ENCODE results near the gene GPD1L.

GPD1L gene

DNA sequence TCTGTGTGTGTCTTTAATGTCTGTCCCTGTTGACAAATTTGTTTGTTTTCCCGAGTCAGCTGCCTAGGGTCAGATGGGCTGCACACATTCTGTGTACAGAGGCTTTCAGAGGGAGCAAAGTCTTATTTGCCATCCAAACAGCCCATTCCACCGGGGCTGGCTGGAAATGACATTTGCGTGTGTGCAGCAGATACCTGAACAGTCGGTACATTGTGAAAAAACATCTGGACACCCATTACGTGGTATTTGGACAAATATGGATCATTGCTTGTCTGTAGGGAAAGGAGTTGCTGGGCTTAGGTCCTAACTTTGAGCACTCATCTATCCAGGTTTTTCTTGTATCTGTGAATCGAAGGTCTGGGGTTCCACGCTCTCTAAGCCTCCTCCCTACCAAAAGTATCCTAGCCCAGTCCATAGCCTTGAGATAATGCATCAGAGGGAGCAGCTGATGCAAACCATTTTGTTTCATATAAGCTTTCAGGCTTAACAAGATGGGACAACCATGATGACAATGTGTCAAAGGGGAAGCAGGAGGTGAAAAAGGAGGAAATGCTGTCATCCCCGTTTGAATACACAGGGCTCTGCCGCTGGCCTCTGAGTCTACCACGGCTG, 109.9 kb downstream of the GPD1L start:
- Mint-ChIP-seq H3K4me3 (no peak overlapping the region), H3K27ac (no peak overlapping the region), H3K4me1 (peaks cover 17% of the 10 kb centered on the region)

DNA sequence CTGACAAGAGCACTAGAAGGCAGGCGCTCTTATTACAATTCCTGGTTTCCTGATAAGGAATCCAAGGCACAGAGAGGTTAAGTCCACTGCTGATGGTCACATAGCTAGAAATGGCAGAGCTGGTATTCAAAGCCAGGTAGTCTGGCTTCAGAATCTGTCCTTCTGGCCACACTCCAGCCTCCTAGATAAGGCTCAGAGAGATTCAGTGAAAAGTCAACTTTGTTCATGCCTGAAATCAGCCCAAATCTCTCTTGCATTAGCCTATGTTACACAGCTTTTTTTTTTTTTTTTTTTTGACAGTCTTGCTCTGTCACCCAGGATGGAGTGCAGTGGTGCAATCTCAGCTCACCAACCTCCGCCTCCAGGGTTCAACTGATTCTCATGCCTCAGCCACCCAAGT, 110.9 kb downstream of the GPD1L start:
- Mint-ChIP-seq H3K4me3 (no peak overlapping the region), H3K4me1 (peaks cover 17% of the 10 kb centered on the region), H3K9me3 (peaks cover 16% of the 10 kb centered on the region), H3K36me3 (ENCODE audit: low read depth) (no peaks in the 10 kb centered on the region), H3K27ac (no peak overlapping the region), H3K27me3 (ENCODE audit: low read depth, poor library complexity) (peaks cover 11% of the 10 kb centered on the region)
- no peak for DNase-seq
- TF ChIP-seq CTCF (IDR thresholded peaks at IDR 0.05): no peak

More for the DNA sequence above, 109.9 kb downstream of the GPD1L start:
- no peak for DNase-seq
- Mint-ChIP-seq H3K9me3 (peaks cover 16% of the 10 kb centered on the region), H3K27me3 (ENCODE audit: low read depth, poor library complexity) (peaks cover 8% of the 10 kb centered on the region), H3K36me3 (ENCODE audit: low read depth) (no peaks in the 10 kb centered on the region)
- no peak for TF ChIP-seq CTCF (IDR thresholded peaks at IDR 0.05)

Measured in nephron progenitor cell (in vitro differentiated cells).